ENCODE measurements around the gene ESR1.

- TF ChIP-seq EZH2 (IDR thresholded peaks at IDR 0.05; ENCODE audit: insufficient read depth, poor library complexity, severe bottlenecking) (no peak), EZH2phosphoT487 (IDR thresholded peaks at IDR 0.05; ENCODE audit: insufficient read depth, low read depth) (no peak)
Measured at GRCh38 chr6:151885234-151885633, 77.8 kb downstream of the ESR1 start.
